Fibroblast of lung (primary cell): ENCODE data around the gene NDUFS8.

Experiments used
- EZH2 ChIP-seq: IDR thresholded peaks from 2 replicates; pipeline ENCODE4 v1.5.1; 2012; ENCODE audit warnings: low read length, control low read depth, mild to moderate bottlenecking; ENCODE audit errors: missing control alignments
- TF ChIP-seq, protein P1 (sequence below), 2 donors: IDR thresholded peaks in 1 of 2; conservative IDR thresholded peaks in 1 of 2; 1 replicate in 1 of 2; 2 replicates in 1 of 2; pipeline ENCODE4 v1.5.1; 2011 to 2012; ENCODE audit warnings: low read length in 2 of 2, control low read depth in 1 of 2, inconsistent platforms in 1 of 2, low read depth in 1 of 2, mild to moderate bottlenecking in 1 of 2

DNA sequence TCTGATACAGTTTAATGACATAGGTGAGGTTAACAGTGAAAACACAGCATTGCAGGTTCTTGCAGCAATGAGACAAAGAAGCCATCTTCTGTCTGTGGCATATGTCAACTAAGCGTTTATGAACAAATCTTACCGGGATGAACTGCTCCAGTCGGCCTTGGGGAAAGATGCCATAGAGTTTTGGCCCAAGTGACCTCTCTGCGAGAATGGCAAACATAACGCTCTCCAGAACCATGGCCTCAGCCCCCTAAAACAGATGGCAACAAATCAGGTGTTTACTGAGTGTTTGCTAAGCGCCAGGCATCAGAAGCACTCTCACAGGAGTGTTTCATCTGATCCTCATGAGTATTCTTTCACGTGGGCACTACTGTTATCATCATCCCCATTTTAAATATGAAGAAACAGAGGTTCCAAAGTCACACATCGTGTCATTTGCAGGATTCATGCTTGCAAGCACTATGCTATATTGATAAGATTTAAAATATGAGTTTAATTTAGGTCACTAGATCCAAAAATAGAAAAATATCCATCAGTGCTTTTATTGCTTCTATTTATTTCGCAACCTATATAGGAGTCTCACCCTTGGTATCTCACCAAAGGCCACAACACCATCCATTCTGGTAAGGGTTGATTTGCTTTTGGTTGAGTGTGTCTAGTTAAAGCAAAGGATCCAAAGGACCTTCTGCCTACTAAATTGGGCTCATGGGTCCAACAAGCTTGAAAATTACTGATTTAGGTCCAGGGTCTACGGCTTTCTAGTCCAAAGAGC lies 44.3 kb downstream of the NDUFS8 start:
- TF ChIP-seq EZH2: no peak
- TF ChIP-seq, protein P1, sequence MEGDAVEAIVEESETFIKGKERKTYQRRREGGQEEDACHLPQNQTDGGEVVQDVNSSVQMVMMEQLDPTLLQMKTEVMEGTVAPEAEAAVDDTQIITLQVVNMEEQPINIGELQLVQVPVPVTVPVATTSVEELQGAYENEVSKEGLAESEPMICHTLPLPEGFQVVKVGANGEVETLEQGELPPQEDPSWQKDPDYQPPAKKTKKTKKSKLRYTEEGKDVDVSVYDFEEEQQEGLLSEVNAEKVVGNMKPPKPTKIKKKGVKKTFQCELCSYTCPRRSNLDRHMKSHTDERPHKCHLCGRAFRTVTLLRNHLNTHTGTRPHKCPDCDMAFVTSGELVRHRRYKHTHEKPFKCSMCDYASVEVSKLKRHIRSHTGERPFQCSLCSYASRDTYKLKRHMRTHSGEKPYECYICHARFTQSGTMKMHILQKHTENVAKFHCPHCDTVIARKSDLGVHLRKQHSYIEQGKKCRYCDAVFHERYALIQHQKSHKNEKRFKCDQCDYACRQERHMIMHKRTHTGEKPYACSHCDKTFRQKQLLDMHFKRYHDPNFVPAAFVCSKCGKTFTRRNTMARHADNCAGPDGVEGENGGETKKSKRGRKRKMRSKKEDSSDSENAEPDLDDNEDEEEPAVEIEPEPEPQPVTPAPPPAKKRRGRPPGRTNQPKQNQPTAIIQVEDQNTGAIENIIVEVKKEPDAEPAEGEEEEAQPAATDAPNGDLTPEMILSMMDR (conservative IDR thresholded peaks at IDR 0.05 in 1 of 2, IDR thresholded peaks at IDR 0.05 in 1 of 2; ENCODE audit: low read depth in 1 of 2, low read length in 2 of 2): no peak
